ENCODE measurements around the gene KCNMB4.

GRCh38 chr12:70393787-70394499 is 27.9 kb downstream of the KCNMB4 start:
- TF ChIP-seq CTCF (IDR thresholded peaks at IDR 0.05; ENCODE audit: poor library complexity) (no peak), EZH2 (IDR thresholded peaks at IDR 0.05; ENCODE audit: borderline replicate concordance) (no peak)
